HG03097 (cell line): ENCODE data around the gene TBC1D22A.

Experiments used
- ATAC-seq: cut with Tn5 transposase; IDR thresholded peaks from one replicate; pipeline ENCODE4 v1.9.1; 2021; ENCODE audit not compliant: unreplicated experiment, low FRiP score

TBC1D22A gene

DNA sequence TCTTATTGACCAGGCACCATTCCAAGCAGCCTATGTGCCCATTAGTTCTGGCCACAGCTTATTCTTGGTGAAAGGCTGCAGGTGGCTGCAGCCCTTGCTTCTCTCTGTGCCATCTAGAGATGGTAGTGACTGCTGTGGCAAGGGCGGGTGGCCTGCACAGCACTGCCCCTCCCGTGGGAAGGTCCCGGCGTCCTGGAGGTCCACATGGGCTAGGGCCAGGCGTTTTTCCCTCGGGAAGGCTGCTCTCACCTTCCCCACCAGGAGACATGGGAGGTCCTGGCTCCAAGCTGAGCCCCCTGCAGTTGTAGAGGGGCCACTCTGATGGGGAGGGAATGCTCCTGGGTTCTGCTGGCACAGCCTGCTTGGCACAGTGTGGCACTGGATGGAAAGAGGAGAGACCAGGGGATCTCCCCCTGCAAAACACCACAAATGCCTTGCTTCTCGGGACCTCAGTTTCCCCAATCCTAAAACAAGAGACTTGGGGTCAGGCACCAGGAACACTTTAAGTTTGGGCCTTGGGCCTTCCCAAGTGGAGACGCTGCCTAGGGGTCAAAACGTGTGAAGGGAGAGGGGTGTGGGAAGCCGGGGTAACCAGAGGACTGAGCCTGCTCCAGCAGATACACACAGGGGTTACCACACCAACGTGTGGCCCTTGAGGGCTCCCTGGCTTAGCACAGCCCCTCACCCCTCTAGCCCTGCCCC lies 10.0 kb upstream of the TBC1D22A start:
- ATAC-seq: no peak

DNA sequence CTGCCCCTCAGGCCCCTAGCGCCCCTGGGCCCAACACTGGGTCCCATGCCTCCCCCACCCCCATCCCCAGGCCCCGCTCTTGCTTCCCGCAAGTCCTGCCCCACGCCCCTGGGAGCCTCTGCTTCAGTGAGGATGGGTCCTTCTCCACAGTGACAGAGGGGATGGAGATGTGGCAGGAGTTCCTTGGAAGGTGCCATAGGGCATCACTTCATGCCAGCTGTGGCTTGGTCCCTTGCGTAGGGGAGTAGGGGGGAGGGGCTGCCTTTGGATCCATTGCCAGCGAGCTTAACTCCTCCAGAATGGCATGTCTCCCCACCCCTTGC lies 9.5 kb upstream of the TBC1D22A start:
- ATAC-seq: no peak

DNA sequence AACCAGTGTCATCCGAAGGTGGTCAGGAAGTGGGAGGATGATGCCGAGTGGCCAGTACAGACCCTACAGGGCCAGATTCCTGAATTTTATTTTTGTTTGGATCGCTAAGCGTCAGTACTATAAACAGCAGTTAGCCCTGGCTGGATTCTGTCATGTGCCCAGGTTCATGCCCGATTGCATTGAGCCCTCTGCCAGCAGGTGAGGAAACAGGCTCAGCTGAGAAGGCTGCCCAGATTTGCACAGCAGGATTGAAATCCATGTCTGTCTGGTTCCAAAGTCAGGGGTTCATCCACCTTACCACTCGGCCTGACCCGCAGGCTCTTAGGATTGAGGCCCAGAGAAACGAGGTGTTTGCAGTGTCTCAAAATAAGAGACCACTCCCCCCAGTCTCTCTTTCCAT lies 9.1 kb upstream of the TBC1D22A start:
- no peak for ATAC-seq

GRCh38 chr22:46753761-46754109 lies 8.7 kb upstream of the TBC1D22A start:
- no peak for ATAC-seq

GRCh38 chr22:46754110-46754799 lies 8.2 kb upstream of the TBC1D22A start:
- no peak for ATAC-seq

GRCh38 chr22:46754826-46755225 lies 7.6 kb upstream of the TBC1D22A start:
- ATAC-seq: no peak

DNA sequence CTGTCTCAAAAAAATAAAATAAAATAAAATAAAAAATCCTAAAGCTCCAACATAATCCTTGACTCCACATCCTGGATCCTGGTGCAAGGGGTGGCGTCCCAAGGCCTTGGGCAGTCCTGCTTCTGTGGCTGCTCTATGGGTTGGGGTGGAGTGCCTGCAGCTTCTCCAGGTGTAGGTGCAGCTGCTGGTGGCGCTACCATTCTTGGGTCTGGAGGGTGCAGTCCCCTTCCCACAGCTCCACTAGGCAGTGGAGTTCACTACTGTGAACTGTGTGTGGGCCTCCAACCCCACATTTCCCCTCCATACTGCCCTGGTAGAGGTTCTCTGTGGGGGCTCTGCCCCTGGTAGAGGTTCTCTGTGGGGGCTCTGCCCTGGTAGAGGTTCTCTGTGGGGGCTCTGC lies 6.9 kb upstream of the TBC1D22A start:
- ATAC-seq: no peak

- ATAC-seq: no peak
Measured at GRCh38 chr22:46756097-46756496, 6.4 kb upstream of the TBC1D22A start.

- ATAC-seq: no peak
Measured at GRCh38 chr22:46757104-46757503, 5.3 kb upstream of the TBC1D22A start.

DNA sequence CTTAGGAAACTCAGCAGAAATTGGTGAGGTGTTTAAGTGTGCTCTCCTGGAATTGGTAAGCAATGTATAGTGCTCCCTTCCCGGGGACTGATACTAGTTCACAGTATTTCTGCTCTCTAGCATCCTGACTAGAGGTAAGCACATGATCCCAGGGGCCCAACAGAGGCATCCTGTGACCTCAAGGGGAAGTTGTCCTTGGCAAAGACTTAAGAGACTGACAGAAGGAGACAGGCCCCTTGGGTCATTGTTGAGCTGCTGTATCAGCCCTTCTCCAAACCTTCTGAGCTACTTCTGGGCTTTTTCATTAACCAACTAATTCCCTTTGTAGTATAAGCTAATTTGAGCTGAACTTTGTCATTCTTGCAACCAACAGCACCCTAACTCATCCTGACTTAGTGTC lies 4.3 kb upstream of the TBC1D22A start:
- ATAC-seq: no peak

GRCh38 chr22:46758867-46759290 lies 3.6 kb upstream of the TBC1D22A start:
- no peak for ATAC-seq

- ATAC-seq: no peak
Measured at GRCh38 chr22:46761017-46761416, 1.4 kb upstream of the TBC1D22A start.

GRCh38 chr22:46761539-46762237 lies 762 bp upstream of the TBC1D22A start:
- ATAC-seq: no peak

DNA sequence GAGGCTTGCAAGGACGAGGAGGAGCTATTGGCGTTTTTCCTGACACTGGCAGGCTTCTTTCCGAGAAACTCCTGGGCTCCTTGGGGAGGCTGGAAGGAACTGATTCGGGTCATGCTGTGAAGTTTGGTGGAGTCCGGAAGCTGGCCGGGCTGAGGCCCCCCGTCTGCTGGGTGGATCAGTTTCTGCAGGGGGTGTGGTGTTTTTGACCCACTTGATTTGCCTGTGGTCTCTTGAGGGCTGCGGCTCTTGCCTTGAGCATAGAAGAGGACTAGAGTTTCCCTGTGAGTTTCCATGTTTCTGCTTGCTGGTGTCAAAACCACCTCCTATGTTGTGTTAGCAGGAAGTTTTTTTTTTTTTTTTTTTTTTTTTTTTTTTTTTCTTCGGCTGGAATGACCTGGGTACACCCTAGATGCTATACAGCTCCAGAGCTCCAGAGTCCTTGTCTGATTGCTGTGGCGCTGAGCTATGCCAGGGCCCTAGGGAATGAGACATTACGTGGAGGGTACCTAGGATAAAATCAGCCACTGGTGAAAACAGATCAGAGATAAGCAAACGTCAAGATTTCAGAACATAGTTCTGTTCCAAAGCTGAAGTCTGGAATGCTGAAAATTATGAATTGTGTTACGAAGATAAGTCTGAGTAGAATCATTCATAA lies 728 bp downstream of the TBC1D22A start:
- peak; percentile 52 for ATAC-seq

GRCh38 chr22:46764140-46764680 lies 1.8 kb downstream of the TBC1D22A start:
- ATAC-seq: no peak

DNA sequence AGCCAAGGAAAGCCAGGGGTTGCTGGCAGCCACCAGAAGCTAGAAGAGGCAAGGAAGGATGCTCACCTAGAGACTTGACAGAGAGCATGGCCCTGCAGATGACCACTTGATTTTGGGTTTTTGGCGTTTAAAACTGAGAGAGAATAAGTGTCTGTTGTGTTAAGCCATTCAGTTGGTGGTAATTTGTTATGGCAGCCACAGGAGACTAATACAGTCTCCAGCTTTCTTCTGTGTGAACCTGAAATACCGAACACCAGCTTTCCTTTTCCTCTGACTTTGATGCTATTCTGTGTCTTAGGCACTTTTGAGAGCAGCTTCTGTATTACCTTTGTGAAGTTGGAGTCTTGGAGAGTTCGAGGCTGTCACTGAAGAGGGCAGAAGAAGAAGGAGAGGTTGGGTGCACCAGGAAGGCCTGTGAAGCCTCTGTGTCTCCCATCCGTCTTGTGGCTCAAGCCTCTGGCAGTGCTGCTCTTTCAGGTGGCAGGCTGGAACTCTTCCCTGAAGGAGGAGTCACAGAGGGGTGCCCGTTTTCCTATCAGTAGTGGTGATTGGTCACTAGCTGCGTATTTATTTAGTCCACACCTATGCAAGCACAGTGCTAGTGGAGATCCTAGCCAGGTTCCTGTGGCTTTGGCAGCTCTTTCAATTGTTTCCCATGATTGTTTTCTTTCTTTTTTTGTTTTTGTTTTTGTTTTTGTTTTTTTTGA lies 2.5 kb downstream of the TBC1D22A start:
- ATAC-seq: no peak

GRCh38 chr22:46766611-46767010 lies 4.2 kb downstream of the TBC1D22A start:
- ATAC-seq: no peak

GRCh38 chr22:46767249-46767985 lies 5.0 kb downstream of the TBC1D22A start:
- no peak for ATAC-seq

- ATAC-seq: no peak
Measured at GRCh38 chr22:46769191-46769675, 6.8 kb downstream of the TBC1D22A start.

GRCh38 chr22:46769706-46770105 lies 7.3 kb downstream of the TBC1D22A start:
- ATAC-seq: no peak
